ENCODE measurements around the gene MYO18A.

GRCh38 chr17:29209073-29209472 lies 28.9 kb upstream of the MYO18A start:
- no peak for TF ChIP-seq POLR2A (IDR thresholded peaks at IDR 0.05)
- TF ChIP-seq, protein P1, sequence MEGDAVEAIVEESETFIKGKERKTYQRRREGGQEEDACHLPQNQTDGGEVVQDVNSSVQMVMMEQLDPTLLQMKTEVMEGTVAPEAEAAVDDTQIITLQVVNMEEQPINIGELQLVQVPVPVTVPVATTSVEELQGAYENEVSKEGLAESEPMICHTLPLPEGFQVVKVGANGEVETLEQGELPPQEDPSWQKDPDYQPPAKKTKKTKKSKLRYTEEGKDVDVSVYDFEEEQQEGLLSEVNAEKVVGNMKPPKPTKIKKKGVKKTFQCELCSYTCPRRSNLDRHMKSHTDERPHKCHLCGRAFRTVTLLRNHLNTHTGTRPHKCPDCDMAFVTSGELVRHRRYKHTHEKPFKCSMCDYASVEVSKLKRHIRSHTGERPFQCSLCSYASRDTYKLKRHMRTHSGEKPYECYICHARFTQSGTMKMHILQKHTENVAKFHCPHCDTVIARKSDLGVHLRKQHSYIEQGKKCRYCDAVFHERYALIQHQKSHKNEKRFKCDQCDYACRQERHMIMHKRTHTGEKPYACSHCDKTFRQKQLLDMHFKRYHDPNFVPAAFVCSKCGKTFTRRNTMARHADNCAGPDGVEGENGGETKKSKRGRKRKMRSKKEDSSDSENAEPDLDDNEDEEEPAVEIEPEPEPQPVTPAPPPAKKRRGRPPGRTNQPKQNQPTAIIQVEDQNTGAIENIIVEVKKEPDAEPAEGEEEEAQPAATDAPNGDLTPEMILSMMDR (IDR thresholded peaks at IDR 0.05): no peak
